ENCODE measurements around the gene GRAP2.

Gene GRAP2

GRCh38 chr22:39907605-39908097, 6.8 kb downstream of the GRAP2 start:
- H3K27me3 Mint-ChIP-seq = no peaks in the 10 kb centered on the region
- peaks cover 7 to 9% of the 10 kb centered on the region in 2 donors for H3K36me3 Mint-ChIP-seq
- H3K4me1 Mint-ChIP-seq = peaks cover 30 to 74% of the 10 kb centered on the region in 2 donors
- peaks cover 0 to 3% of the 10 kb centered on the region in 2 donors for H3K9me3 Mint-ChIP-seq
- DNase-seq (no peak), ATAC-seq (replicated peaks) (no peak)
- no peak overlapping the region for H3K4me3 Mint-ChIP-seq
- H3K27ac Mint-ChIP-seq = no peak overlapping the region

DNA sequence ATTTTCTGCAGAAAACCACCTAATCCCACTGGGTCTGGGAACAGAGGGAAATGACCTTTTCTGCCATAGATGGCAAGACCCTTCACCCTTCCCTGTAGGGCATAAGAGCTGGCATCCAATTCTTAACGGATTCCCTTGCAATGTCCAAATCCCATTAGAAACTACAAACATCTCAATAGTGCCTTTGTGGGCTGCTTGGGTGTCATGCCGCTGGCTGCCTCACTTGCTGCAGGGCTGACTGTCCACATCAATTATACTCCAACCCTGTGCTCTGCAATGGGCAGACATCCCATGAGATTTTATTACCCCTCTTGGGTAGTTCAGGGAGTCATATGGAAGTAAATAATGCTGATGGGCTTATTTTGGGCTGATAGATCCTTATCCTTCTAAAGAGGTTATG, 7.3 kb downstream of the GRAP2 start:
- Mint-ChIP-seq H3K9me3 (peaks cover 0 to 3% of the 10 kb centered on the region in 2 donors), H3K27me3 (no peaks in the 10 kb centered on the region), H3K4me1 (peaks cover 30 to 74% of the 10 kb centered on the region in 2 donors), H3K4me3 (no peak overlapping the region), H3K27ac (no peak overlapping the region), H3K36me3 (peaks cover 7 to 9% of the 10 kb centered on the region in 2 donors)
- DNase-seq (no peak), ATAC-seq (replicated peaks) (no peak)

DNA sequence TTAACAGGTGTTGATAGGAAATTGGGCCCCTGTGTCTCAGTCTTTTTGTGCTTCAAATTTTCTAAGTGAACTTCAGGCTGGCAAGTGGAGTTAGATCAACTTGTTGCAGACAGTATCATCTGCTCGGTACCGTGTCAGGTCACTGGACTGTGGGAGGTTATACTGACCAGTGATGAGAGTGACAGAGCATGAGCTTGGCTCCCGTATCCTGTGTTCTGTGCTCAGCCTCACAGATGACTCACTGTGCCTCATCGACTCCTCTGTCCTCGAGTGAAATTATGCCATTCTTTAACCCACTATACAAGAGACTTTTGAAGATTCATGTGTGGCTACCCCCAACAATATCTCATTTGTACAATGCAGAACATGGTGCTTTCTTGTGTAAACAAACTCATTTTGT, 7.9 kb downstream of the GRAP2 start:
- no peaks in the 10 kb centered on the region for H3K27me3 Mint-ChIP-seq
- no peak overlapping the region for H3K27ac Mint-ChIP-seq
- H3K9me3 Mint-ChIP-seq = peaks cover 0 to 3% of the 10 kb centered on the region in 2 donors
- no peak for DNase-seq
- H3K4me3 Mint-ChIP-seq = no peak overlapping the region
- no peak for ATAC-seq (replicated peaks)
- H3K36me3 Mint-ChIP-seq = peaks cover 7 to 9% of the 10 kb centered on the region in 2 donors
- H3K4me1 Mint-ChIP-seq = peaks cover 31 to 80% of the 10 kb centered on the region in 2 donors

GRCh38 chr22:39910876-39911613, 10.2 kb downstream of the GRAP2 start:
- H3K36me3 Mint-ChIP-seq = peaks cover 7 to 9% of the 10 kb centered on the region in 2 donors
- H3K27ac Mint-ChIP-seq = peak overlapping the region; percentile 9
- ATAC-seq (replicated peaks) = no peak
- H3K4me1 Mint-ChIP-seq = peaks cover 40 to 78% of the 10 kb centered on the region in 2 donors
- no peak for DNase-seq
- peaks cover 0 to 3% of the 10 kb centered on the region in 2 donors for H3K9me3 Mint-ChIP-seq
- H3K4me3 Mint-ChIP-seq = no peak overlapping the region
- no peaks in the 10 kb centered on the region for H3K27me3 Mint-ChIP-seq

- DNase-seq (no peak), ATAC-seq (replicated peaks) (no peak)
- peaks cover 7 to 11% of the 10 kb centered on the region in 2 donors for H3K36me3 Mint-ChIP-seq
- no peak overlapping the region for H3K27ac Mint-ChIP-seq
- peaks cover 0 to 3% of the 10 kb centered on the region in 2 donors for H3K9me3 Mint-ChIP-seq
- no peaks in the 10 kb centered on the region for H3K27me3 Mint-ChIP-seq
- peaks cover 42 to 80% of the 10 kb centered on the region in 2 donors for H3K4me1 Mint-ChIP-seq
- no peak overlapping the region for H3K4me3 Mint-ChIP-seq
Observed at GRCh38 chr22:39913321-39913720, 12.4 kb downstream of the GRAP2 start.

DNA sequence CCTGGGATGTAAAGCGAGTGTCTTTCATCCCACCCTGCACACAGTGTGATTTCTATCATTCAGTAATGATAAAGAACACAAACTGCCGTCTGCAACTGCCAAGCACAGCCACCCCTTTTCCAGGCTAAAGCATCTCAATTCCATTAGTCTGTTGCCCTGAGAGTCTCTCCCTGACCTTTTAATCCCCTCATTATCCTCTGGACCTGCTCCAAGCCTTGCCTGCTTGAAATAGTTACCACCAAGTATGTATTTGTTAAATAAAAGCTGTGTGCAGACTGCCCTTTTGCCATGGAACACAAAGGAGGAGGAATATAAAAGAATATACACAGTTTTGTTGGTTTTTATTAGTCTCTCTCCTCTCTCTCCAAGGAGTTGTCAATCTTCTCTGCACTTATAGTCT, 13.0 kb downstream of the GRAP2 start:
- H3K27me3 Mint-ChIP-seq = no peaks in the 10 kb centered on the region
- H3K36me3 Mint-ChIP-seq = peaks cover 7 to 11% of the 10 kb centered on the region in 2 donors
- peaks cover 0 to 3% of the 10 kb centered on the region in 2 donors for H3K9me3 Mint-ChIP-seq

GRCh38 chr22:39914584-39914983, 13.7 kb downstream of the GRAP2 start:
- peaks cover 3 to 8% of the 10 kb centered on the region in 2 donors for H3K36me3 Mint-ChIP-seq
- H3K27ac Mint-ChIP-seq = no peak overlapping the region
- peaks cover 0 to 3% of the 10 kb centered on the region in 2 donors for H3K9me3 Mint-ChIP-seq
- ATAC-seq (replicated peaks) (no peak), DNase-seq (no peak)
- peaks cover 36 to 67% of the 10 kb centered on the region in 2 donors for H3K4me1 Mint-ChIP-seq
- no peaks in the 10 kb centered on the region for H3K27me3 Mint-ChIP-seq
- no peak overlapping the region for H3K4me3 Mint-ChIP-seq

More for the DNA sequence above, 13.0 kb downstream of the GRAP2 start:
- Mint-ChIP-seq H3K27ac (no peak overlapping the region), H3K4me1 (peaks cover 39 to 74% of the 10 kb centered on the region in 2 donors), H3K4me3 (no peak overlapping the region)
- DNase-seq (no peak), ATAC-seq (replicated peaks) (no peak)

GRCh38 chr22:39915295-39915726, 14.4 kb downstream of the GRAP2 start:
- Mint-ChIP-seq H3K4me1 (peaks cover 34 to 60% of the 10 kb centered on the region in 2 donors), H3K36me3 (peaks cover 2 to 3% of the 10 kb centered on the region in 2 donors), H3K27ac (no peak overlapping the region), H3K4me3 (no peak overlapping the region), H3K9me3 (no peaks in the 10 kb centered on the region), H3K27me3 (no peaks in the 10 kb centered on the region)
- peak; percentile 29 to 43 for ATAC-seq (replicated peaks)
- no peak for DNase-seq

GRCh38 chr22:39916496-39916895, 15.6 kb downstream of the GRAP2 start:
- Mint-ChIP-seq H3K36me3 (peaks cover 0 to 2% of the 10 kb centered on the region in 2 donors), H3K9me3 (no peaks in the 10 kb centered on the region), H3K27me3 (no peaks in the 10 kb centered on the region), H3K4me1 (peaks cover 29 to 48% of the 10 kb centered on the region in 2 donors), H3K4me3 (no peak overlapping the region), H3K27ac (no peak overlapping the region)
- DNase-seq (no peak), ATAC-seq (replicated peaks) (no peak)

- Mint-ChIP-seq H3K4me3 (no peak overlapping the region), H3K4me1 (peaks cover 29 to 41% of the 10 kb centered on the region in 2 donors), H3K27ac (no peak overlapping the region), H3K36me3 (peaks cover 0 to 2% of the 10 kb centered on the region in 2 donors), H3K9me3 (no peaks in the 10 kb centered on the region), H3K27me3 (no peaks in the 10 kb centered on the region)
- DNase-seq = no peak
- no peak for ATAC-seq (replicated peaks)
Observed at GRCh38 chr22:39917197-39917643, 16.3 kb downstream of the GRAP2 start.

DNA sequence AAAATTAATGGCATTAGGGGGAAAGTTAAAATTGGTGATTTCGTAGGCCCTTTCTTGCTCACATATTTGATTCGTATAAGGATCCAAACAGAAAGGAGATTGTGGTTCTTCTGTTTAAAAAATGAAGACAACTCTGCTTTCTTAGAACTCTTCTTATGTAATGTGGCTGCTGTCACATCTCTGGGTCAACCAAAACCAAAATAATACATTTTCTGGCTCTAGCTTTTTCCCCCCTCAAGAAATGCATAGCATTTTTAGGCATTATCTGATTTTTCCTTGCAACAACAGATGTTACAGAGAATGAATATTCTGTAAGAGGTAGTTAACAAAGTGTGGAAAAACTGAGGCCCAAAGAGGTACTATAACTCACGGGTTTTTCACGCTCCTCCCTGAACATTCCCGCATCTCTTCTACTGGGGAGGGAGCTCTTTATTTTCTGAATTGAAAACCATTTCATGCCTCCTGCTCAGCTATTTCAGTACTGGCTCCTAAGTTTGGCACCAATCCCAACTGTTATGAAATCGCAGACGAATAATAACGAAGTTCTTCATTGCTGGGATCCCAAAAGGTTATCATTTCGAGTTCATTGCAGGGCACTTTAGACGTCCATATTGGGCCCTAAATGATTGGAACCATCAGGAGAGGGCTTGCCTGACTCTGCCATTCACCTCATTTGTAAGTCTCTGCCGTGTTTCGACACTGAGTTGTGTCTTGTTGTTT, 17.1 kb downstream of the GRAP2 start:
- H3K4me3 Mint-ChIP-seq = peak overlapping the region in 1 of 2 donors; percentile 47
- peaks cover 27 to 33% of the 10 kb centered on the region in 2 donors for H3K4me1 Mint-ChIP-seq
- no peak for ATAC-seq (replicated peaks)
- peaks cover 0 to 2% of the 10 kb centered on the region in 2 donors for H3K36me3 Mint-ChIP-seq
- H3K27ac Mint-ChIP-seq = no peak overlapping the region
- no peaks in the 10 kb centered on the region for H3K27me3 Mint-ChIP-seq
- DNase-seq = no peak
- H3K9me3 Mint-ChIP-seq = no peaks in the 10 kb centered on the region

GRCh38 chr22:39920134-39920743, 19.4 kb downstream of the GRAP2 start:
- Mint-ChIP-seq H3K27me3 (no peaks in the 10 kb centered on the region), H3K4me1 (peaks cover 23 to 24% of the 10 kb centered on the region in 2 donors), H3K4me3 (no peak overlapping the region), H3K36me3 (peaks cover 0 to 2% of the 10 kb centered on the region in 2 donors), H3K27ac (no peak overlapping the region), H3K9me3 (no peaks in the 10 kb centered on the region)
- ATAC-seq (replicated peaks) = no peak
- no peak for DNase-seq

DNA sequence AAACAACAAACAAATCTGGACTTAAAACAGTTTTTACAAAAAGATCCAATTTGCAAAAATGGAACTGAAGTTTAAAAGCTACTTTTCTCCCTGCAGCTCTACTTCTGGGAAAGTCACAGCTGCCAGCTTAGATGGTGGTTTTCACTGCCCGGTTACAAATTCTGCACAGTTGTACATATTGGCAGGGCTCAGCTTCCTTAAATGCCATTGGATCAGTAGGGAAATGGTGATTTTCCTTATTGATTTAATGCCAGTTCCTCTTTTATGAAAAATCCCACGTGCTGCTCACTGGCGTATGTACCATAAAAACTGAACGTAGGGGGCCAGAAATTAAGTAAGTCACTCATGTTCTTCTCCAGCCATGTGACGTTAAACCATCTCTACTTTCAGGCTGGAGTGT, 22.8 kb downstream of the GRAP2 start:
- H3K4me3 Mint-ChIP-seq = no peak overlapping the region
- no peaks in the 10 kb centered on the region for H3K27me3 Mint-ChIP-seq
- H3K4me1 Mint-ChIP-seq = peaks cover 22 to 32% of the 10 kb centered on the region in 2 donors
- no peaks in the 10 kb centered on the region for H3K36me3 Mint-ChIP-seq
- DNase-seq (no peak), ATAC-seq (replicated peaks) (no peak)
- no peak overlapping the region for H3K27ac Mint-ChIP-seq
- no peaks in the 10 kb centered on the region for H3K9me3 Mint-ChIP-seq

DNA sequence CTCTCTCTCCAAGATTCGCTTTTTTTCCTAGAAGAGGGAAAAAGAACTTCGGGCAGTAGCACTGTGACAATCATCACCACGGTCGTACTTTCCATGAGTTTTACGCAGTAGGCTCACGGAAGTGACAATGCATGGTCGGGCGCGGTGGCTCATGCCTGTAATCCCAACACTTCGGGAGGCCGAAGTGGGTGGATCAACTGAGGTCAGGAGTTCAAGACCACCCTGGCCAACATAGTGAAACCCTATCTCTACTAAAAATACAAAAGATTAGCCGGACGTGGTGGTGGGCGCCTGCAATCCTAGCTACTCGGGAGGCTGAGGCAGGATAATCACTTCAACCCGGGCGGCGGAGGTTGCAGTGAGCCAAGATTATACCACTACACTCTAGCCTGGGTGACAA, 23.4 kb downstream of the GRAP2 start:
- no peak overlapping the region for H3K4me3 Mint-ChIP-seq

More for the DNA sequence above, 23.4 kb downstream of the GRAP2 start:
- Mint-ChIP-seq H3K9me3 (no peaks in the 10 kb centered on the region), H3K36me3 (no peaks in the 10 kb centered on the region), H3K27ac (peak overlapping the region; percentile 49), H3K27me3 (no peaks in the 10 kb centered on the region), H3K4me1 (peaks cover 22 to 32% of the 10 kb centered on the region in 2 donors)
- DNase-seq (no peak), ATAC-seq (replicated peaks) (no peak)
